Skeletal muscle cell (primary cell): ENCODE data around the gene PDE4D.

Experiments
- DNase-seq: peaks from one replicate; pipeline ENCODE4 v3.0.0-alpha.2; 2010; ENCODE audit warnings: low read depth
- H3K4me3 ChIP-seq: 2 replicates; pipeline ENCODE4 v1.5.1; 2011; ENCODE audit warnings: low read depth, mild to moderate bottlenecking, control low read depth, low read length, moderate library complexity

PDE4D gene

DNA sequence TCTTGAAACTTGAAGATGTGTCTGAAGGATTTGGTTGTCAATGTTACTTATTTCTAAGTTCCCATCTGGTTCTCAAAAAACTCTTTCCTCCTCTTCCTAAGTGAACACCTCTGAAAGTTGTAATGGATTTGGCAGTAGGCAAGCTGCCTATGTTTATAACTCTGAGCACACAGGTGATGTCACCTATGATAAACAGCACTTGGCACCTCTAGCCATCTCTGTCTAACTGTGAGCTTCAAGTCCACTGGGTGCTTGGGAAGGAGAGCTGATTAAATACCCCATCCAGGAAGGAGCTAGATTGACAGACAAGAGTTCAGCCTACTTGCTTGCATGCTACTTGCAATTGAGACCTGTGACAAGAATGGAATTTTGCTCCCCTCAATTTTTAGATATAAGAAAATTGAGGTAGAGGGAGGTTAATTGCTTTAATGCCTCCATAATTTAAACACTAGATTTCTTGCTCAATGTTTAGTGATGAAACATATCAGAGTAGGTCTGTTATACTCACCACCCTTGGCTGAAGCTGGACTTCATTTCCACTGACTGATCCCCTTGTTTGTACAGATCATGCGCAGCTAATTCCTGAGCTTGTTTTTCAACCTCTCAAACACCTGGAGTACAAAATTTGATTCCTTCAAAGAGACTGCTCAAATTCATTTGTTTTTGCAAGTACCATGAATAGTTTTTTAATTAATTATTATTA, 49.9 kb downstream of the PDE4D start:
- H3K4me3 ChIP-seq = no peak overlapping the region
- no peak for DNase-seq

DNA sequence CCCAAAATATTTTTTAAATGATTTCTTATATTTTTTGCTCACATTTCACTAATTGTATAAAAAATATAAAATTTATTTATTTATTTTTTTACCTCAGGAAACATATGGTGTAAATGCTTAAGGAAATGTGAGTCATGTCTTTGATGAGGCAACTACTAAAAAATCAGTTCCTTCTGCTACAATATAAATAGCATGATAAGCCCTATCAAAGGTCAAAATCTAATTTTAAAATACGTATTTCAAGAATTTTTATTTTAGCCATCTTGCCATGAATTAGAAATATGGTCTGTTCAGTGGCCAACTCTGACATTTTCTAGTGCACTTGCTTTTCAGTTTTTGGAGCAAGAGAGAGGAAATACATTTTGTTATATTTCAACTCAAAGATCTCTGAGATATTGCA, 50.5 kb downstream of the PDE4D start:
- no peak overlapping the region for H3K4me3 ChIP-seq
- no peak for DNase-seq

DNA sequence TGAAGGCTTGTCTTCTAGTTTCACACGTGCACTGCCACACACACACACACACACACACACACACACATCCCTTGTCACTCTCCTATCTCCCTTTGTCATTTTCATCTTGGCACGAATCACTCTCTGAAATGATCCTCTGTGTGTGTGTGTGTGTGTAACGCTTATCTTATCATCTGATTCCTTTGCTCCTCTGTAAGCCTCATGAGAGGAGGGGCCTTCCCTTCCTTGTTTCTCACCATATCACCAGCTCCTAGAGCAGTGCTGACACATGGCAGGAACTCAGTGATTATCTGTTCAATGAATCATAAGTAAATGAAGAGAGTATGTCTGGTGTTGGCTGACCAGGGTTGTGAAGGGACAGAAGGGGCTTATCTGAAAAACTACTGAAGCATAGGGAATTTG, 53.3 kb downstream of the PDE4D start:
- no peak overlapping the region for H3K4me3 ChIP-seq
- DNase-seq = peak; percentile 30

DNA sequence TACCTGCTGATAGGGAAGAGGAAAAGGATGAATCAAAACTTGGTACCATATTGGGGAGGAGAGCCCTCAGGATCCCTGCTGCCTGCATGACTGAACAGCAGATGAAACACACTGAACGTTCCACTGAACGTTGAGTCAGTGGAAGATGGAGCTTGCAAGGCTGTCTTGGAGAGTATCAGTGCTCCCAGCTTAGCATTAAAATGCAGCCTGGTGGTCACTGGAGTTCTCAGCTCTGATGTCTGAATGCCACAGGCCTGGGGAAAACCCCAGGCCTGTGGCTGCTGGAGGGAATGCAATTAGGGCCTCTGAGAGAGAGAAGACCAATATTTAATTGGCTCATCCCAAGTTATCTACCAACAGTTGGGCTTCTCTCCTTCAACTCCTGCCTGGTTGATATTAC, 54.5 kb downstream of the PDE4D start:
- DNase-seq = no peak
- no peak overlapping the region for H3K4me3 ChIP-seq

DNA sequence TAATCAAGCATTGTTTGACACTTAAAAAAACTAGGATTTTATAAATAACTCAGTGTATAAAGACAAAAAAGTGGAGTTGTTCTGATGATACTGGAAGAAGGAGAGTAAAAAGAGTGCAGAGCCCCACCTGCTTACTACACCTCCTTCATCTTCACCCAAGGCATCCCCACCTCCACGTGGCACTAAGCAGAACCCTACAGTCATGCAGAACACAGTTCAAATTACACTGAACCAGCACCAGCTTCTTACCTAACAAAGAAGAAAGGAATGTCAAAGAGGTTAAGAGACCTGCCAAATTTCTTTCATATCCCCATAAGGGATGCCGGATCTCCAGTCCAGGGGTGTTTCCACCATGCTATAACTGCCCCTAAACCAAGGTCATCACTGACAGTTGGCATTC, 55.5 kb downstream of the PDE4D start:
- no peak overlapping the region for H3K4me3 ChIP-seq
- DNase-seq = no peak

DNA sequence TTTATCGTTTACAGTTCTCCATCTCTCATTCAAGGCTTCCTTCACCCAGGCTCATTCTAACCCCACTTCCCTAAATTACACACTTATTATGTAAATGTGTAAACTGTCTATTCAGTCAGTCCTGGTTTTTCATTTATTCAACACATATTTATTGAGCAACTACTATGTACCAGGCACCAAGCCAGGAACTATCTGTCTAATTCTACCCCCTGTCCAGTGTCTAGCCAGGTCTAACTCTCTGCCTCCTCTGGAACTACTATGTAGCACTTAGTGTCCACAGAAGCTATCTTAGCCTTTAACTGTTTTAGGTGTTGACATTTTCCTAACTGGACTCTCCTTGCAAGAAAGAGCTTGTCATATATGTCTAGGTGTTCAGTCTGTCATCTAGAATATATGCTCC, 56.5 kb downstream of the PDE4D start:
- no peak overlapping the region for H3K4me3 ChIP-seq
- no peak for DNase-seq

DNA sequence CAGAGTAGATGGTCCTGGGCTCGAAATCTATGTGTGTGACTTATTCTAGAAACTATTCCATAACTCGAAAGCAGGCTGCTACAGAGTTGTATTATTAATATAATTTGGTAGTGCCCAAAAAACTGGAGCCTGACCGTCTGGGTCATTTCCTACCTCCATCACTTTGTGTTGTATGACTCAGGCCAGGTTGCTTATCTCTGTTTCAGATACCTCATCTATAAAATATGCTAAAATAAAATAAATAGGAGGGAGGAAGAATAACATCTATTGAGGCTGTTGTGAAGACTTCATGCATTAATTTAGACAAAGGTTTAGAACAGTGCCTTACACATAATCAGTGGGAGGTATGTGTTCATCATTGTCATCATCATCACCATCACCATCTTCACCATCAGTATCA, 57.7 kb downstream of the PDE4D start:
- no peak for DNase-seq

DNA sequence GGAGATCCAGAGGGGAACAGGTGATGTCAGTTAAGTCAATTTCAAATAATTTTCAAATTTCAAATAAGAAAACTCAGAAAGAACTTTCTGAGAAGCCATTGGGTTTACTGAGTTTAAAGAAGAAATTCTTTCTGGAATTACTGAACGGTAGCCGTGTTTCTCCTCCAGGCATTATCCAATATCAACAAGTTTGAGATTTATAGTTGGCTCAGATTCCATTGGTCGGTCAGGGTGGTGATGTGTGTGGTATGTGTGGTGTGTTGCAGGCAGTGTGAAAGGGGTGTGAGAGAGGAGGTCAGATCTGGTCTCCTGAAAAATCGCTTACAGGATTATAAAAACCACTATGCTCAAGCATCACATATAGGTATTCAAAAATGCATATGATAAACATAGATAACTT, 60.1 kb downstream of the PDE4D start:
- no peak for DNase-seq
- H3K4me3 ChIP-seq = no peak overlapping the region

More for the DNA sequence above, 57.7 kb downstream of the PDE4D start:
- H3K4me3 ChIP-seq = no peak overlapping the region

DNA sequence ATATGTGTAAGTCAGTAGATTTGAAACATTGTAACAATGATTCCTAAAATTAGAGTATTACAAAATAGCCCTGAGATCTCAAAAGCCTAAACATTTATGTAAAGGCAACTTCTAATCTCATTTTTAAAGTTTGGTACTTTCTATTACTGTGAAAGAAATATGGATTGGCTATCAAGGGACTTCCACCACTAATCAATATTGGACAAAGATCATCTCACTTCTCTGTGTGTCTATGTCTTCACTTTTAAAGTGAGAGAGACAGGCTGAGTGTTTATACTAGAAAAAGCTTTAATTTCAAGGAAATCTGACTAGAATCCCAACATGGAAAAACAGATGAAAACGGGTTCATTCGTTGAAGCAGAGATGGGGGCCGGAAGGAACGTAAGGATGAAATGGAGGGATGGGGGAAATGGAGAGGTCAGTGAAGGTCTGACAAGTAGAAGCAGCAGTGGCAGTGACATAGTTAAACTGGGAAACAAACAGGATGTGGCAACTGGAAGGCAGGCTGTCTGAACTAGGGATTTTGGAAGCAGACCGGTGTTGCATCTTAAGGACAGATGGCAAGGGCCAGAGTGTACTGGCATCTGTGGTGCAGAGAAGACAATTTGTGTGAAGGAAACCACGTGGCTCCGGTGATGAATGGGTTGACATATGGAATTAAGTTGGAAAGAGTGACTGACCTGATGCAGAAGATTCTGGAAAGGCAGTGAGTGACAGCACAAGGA, 60.8 kb downstream of the PDE4D start:
- no peak for DNase-seq
- no peak overlapping the region for H3K4me3 ChIP-seq

DNA sequence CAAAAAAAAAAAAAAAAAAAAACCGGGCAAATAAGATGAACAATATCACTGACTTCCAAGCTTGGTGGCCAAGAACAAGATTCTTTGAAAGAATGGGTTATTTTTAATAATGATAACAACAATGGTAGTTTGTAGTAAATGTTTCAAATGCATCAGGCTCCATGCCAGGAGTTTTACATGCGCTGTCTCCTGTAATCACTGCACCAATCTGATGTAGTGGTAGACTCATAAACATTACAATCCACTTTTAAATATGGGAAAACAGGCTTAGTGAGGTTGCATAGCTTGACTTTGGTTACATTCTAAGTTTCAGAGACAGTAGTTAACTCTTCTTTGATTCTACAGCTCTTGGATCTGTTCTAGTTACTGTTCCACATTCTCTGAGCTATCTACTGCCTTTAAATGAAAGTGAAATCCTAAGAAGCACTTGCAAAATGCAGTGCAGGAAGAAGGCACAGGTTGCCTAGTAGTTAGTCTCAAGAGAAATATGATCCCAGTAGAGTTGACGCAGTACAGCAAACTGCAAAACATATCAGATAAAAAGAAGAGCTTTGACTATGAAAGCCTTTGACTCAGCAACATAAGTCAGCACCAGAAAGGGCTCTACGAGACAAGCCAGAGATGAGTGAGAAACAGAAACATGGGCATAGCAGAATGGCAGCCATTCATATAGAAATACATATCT, 62.1 kb downstream of the PDE4D start:
- no peak for DNase-seq
- H3K4me3 ChIP-seq = no peak overlapping the region

DNA sequence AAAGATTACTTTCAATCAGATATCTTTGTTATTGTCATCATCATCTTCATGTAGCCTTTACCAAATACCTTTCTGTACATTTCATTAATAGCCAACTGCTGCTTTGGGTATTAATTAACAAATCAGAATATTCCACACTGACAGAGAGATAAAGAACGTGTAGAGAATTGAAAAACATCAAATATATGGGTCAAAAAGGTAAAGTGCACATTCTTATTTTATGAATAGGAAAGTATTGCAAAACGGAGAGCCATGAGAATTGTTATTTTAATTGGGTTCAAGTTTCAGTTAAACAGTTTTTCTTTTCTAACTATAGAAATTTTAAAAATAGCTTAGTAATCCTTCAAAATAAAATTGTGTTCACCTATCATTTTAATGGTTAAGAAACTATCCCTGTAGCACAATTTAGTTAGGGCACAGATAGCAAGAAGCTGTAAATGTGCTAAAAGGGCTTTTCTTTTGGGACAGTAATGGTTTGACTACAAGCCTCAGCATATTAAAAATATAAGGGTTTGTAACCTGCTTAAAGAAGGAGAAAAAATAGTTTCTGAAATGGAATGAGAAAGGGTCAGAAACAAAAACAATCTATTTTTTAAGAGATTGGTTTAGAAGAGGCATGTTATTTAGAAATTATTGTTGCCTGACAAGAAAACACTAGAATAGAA, 62.9 kb downstream of the PDE4D start:
- no peak for DNase-seq
- no peak overlapping the region for H3K4me3 ChIP-seq

DNA sequence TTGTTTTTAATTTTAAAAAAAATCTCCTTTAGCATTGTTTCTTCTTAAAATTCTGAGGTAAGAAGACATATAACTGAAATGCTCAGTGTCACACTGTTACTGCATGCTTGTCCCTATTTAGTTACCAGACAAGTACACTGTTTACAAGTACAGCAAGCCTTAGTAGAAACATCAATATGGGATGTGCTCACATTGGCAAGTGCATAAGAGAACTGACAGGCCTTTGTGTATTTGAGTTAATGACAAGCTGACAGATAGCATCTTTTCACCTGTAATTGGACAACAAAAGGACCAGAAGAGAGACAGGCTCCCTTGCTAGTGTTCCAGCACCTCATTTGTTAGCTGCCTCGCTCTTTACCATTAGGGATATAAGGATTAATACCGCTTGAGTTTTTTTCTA, 63.6 kb downstream of the PDE4D start:
- no peak overlapping the region for H3K4me3 ChIP-seq
- DNase-seq = no peak

DNA sequence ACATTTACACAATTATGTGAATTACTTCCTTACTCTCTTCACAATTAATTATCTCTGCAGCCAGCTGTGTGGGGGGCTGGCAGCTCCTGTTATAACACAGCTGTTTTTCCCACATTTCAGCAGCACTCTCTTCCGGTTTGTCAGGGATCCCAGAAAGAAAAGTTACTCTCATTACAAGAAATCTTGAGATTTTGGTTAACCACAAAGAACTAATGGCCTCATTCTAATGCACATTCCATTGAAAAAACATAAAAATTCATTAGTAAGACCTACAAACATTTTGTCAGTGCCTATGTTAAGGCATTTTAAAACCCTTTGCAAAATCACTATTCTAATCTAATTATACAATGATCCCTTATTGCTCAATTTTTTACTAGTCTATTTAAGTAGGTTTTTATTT, 64.1 kb downstream of the PDE4D start:
- DNase-seq = peak; percentile 56
- H3K4me3 ChIP-seq = no peak overlapping the region

DNA sequence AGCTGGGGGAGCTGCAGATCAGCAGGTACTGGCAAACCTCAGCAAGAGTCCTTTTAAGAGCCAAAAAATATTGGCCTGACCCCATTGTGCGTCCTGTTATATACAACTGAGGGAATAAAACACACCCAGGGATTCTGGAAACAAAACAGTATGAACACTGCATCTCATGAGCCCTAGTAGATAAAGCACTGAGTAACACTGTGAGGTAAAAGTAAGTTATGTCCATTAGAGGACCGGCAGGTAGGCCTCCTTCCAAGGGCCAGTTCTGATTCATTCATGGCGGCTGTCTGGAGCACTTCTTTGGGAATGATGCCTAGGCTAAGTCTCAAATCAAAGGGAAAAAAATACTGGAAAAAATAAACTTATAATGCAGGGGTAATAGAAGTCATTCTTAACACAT, 64.9 kb downstream of the PDE4D start:
- DNase-seq = no peak
- no peak overlapping the region for H3K4me3 ChIP-seq

DNA sequence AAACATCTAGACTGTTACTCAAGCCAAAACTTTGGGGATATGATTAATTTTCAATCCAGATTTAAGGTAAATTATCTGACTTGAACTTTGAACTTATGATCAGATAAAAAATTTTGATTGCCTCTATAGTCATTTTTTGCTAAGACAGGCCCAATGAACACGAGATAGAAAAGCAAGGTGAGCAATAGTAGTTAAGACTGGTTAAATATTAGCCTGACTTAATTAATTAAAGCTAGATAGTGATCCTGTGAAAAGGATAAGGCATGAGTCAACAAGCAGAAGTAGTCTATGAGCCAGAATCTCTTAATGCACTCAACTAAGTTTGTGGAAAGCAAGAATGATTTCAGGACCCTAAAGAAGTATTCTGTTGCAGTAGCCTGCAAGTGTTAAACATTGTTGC, 66.5 kb downstream of the PDE4D start:
- H3K4me3 ChIP-seq = no peak overlapping the region
- DNase-seq = no peak

DNA sequence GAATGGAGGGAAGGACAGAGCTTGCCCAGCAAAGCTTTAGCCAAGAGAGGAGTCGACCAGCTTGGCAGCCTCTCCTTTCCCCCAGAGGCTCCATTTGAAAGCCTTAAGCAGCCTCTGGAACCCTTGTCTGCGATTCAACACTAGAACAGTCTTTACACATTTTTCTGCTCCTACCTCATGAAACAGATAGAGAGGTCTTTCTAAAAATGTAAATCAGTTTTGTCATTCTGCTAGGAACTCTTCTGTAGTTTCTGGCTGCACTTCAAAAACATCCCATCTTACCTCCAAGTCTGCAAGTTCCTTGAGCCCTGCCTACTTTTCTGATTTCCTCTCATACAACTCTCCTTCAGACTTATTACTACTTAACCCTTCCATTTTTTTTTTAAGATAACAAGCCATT, 70.1 kb downstream of the PDE4D start:
- DNase-seq = no peak

DNA sequence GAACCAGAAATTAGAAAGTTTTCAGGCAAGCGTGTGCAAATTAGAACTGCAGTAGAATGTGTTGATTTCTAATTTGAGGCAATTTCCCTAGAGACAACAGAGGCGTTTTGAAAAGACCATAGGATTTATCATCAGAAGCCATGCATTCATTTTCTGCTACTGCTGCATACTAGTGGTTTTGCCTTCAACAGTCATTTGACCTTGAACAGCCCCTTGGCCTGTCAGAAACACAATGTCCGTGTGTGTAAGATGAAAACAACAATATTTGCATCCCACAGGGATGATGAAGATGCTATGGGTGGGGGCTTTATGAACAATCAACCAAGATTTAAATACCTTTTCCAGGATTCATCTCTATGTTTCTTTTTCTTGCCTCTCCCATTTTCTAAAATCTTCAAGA, 73.7 kb downstream of the PDE4D start:
- DNase-seq = no peak
- H3K4me3 ChIP-seq = no peak overlapping the region

More for the DNA sequence above, 70.1 kb downstream of the PDE4D start:
- H3K4me3 ChIP-seq = no peak overlapping the region

DNA sequence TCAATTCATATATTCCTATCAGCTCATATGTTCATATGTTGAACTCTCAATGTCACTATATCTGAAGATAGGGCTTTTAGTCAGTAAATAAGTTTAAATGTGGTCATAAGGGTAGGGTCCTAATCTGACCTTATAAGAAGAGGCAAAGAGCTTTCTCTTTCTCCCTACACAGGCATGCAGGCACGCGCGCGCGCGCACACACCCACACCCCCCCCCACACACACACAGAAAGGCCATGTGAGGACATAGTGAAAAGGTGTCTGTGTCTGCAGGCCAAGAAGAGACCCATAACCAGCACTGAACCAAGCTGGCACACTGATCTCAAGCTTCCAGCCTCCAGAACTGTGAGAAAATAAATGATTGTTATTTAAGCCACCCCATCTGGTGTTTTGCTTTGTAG, 76.0 kb downstream of the PDE4D start:
- DNase-seq = no peak
- H3K4me3 ChIP-seq = no peak overlapping the region

DNA sequence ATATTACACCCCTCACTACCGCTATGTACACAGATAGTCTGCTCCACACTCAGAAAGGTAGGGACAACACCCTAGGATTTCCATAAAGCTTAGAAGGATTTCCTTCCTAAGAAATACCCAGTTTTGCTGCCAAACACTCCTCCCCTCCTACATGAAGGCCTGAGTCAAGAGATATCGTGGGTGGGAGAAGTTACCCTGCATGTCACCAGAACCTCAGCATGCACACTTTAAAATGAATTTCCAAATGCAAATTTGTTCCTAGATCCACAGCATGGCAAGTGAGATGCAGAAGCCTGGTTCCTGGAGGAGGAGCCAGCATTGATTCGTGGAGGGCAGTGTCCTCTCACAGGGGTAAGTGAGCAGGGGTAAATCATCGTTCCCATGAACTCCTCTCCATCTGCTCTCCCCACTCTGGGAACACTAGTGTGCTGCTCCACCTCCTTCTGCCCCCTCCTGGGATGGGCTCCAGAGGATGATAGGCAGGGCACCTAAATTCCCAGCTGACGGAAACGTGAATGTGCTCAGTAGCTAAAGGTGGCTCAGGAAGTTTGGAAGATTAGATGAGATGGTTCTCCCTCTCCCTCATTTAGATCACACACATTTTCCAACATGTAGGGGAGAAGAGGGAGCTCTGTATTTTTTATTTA, 76.7 kb downstream of the PDE4D start:
- no peak for DNase-seq
- H3K4me3 ChIP-seq = no peak overlapping the region

DNA sequence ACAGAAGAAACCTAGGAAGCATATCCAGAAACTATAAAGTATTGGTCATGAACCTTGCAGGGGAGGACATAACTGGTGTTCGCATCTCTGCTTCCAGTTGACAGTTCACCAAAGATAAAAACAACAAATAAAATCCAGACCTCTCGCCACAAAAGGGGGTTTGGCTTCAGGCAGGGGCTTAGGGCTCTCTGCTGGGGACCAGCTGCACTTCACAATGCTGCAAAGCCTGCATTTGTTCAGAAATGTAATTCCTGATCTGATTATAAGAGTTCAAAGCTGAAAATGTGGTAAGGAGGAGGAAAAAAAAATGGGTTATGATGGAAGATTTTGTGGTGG, 79.0 kb downstream of the PDE4D start:
- DNase-seq = peak; percentile 64
- no peak overlapping the region for H3K4me3 ChIP-seq
